Vagina (tissue), 2 donors: ENCODE results near the gene CDK19.

Experiments
- CTCF ChIP-seq, 3 experiments: fragments of 450-650 bp in 2 of 3; fragments of 200-600 bp in 1 of 3; sonication (generic) in 1 of 3; IDR thresholded peaks; one replicate each; pipeline ENCODE4 v1.5.1; 2017 to 2019; ENCODE audit warnings: antibody characterized with exemption in 3 of 3, mild to moderate bottlenecking in 2 of 3, moderate library complexity in 2 of 3
- POLR2A ChIP-seq, 2 donors: fragments of 450-650 bp; IDR thresholded peaks; one replicate each; pipeline ENCODE4 v1.6.1; 2017; ENCODE audit warnings: antibody characterized with exemption in 2 of 2, mild to moderate bottlenecking in 2 of 2, moderate library complexity in 2 of 2

- TF ChIP-seq CTCF (IDR thresholded peaks at IDR 0.05): no peak
- no peak for TF ChIP-seq POLR2A (IDR thresholded peaks at IDR 0.05)
Measured at GRCh38 chr6:110728501-110728900, 86.8 kb downstream of the CDK19 start.
